GM12872 (cell line): ENCODE results near the gene LRIG3.

Source experiments
- TF ChIP-seq, protein P1 (sequence below): IDR thresholded peaks from 3 replicates; pipeline ENCODE4 v1.5.1; 2011; ENCODE audit warnings: low read depth, mild to moderate bottlenecking, low read length, moderate library complexity; ENCODE audit not compliant: insufficient read depth

LRIG3 gene

DNA sequence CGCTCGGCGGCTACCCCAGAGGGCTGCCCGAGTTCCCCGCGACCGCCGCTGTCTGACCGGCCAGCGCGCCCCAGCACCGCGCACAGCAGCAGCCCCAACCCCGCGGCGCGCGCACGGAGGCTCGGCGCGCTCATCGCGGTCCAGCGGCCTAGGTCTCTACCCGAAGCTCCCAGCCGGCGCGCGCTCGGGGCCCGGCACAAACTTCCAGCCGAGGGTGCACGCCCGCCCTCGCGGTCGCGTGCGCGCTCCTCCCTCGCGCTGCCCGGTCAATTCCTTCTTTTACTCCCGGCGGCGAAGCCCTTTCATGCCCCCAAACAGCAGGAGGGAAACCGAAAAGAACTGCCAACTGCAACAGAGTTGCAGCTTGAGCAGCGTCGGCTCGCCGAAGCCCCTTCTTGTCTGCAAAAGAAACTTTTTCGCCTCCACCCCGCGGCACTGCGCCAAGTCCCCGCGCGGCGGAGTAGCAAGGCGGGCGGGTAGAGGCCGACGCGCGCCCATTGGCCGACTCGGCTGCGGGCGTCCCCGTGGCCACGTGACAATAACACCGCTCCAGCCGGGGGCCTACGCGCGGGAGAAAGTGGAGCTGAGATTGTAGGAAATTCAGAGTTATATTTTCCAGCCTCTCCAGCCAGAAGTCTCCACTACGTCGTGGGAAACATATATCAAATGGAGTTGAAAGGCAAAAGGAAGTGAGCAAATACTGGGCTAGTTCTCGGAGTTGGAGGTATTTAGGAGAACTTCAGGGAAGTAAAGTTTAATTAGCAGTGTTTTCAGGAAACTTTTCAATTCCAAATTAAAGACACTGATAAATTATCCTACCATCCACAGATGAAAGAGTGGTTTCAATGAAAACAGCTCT lies at the start of gene LRIG3:
TSS of gene LRIG3 (minus strand) at position 403 of the 859 bp plus-strand sequence. CDS start at position 134, 269 bp downstream.
- TF ChIP-seq, protein P1, sequence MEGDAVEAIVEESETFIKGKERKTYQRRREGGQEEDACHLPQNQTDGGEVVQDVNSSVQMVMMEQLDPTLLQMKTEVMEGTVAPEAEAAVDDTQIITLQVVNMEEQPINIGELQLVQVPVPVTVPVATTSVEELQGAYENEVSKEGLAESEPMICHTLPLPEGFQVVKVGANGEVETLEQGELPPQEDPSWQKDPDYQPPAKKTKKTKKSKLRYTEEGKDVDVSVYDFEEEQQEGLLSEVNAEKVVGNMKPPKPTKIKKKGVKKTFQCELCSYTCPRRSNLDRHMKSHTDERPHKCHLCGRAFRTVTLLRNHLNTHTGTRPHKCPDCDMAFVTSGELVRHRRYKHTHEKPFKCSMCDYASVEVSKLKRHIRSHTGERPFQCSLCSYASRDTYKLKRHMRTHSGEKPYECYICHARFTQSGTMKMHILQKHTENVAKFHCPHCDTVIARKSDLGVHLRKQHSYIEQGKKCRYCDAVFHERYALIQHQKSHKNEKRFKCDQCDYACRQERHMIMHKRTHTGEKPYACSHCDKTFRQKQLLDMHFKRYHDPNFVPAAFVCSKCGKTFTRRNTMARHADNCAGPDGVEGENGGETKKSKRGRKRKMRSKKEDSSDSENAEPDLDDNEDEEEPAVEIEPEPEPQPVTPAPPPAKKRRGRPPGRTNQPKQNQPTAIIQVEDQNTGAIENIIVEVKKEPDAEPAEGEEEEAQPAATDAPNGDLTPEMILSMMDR: no peak

DNA sequence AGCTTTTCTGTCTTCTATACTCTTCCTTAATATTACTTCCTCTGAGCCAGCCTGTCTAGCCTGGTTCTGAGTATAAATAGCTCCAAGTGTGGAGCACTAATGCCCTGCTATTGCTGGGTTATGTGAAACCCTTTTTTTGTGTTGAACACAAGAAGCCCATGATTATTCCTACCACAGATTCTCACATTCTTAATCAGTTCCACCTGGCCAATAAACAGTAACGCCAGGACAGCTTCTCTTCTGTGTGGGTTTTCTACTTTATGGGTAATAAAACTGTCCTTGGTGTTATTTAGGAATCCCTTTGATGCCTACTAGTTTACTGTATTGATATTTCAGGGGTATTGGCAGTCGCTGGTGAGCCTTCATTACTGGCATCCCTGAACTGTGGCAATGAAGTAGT lies 48.9 kb upstream of the LRIG3 start:
- TF ChIP-seq, protein P1: no peak

- TF ChIP-seq, protein P1: no peak
These were observed 47.3 kb upstream of the LRIG3 start for GRCh38 chr12:58967561-58967960.

GRCh38 chr12:58966939-58967338 lies 46.6 kb upstream of the LRIG3 start:
- TF ChIP-seq, protein P1: no peak

- TF ChIP-seq, protein P1: no peak
These were observed 45.3 kb upstream of the LRIG3 start for GRCh38 chr12:58965568-58965967.

DNA sequence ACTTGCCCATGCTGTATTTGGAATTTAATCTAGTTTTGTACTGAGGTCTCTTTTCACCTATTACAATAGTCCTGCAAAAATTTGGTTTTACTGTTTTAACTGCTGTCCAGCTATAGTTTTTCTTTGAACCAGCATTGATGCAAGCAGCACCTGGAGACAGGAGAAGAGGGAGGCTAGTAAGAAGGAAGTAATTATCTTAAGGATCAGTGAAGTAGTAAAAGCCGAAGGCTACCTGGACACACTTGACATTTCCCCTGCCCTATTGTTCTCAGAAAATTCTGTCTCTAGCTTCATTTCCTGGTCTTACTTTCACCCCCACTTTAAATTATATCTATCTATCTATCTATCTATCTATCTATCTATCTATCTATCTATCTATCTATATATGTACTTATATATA lies 43.5 kb upstream of the LRIG3 start:
- TF ChIP-seq, protein P1: no peak

- TF ChIP-seq, protein P1: no peak
These were observed 41.6 kb upstream of the LRIG3 start for GRCh38 chr12:58961906-58962305.
